Nephron (organoid): Measurements from ENCODE around the gene MKRN1.
"Not testable (repeated sequence)": the region's sequence is repeated elsewhere in the genome, so short reads cannot be mapped to it uniquely, and the experiment has no call there.

Experiments used
- H3K27ac Mint-ChIP-seq, 3 experiments: 2 replicates each; pipeline ENCODE4 v1.8.0; 2020; ENCODE audit warnings: mixed read lengths in 3 of 3, mild to moderate bottlenecking in 2 of 3, moderate library complexity in 1 of 3
- H3K27me3 Mint-ChIP-seq: 2 replicates; pipeline ENCODE4 v1.8.0; 2021; ENCODE audit warnings: low read depth, mild to moderate bottlenecking, moderate library complexity, mixed read lengths
- H3K36me3 Mint-ChIP-seq: 2 replicates; pipeline ENCODE4 v1.8.0; 2020; ENCODE audit warnings: low read depth, mixed read lengths
- H3K4me1 Mint-ChIP-seq: 2 replicates; pipeline ENCODE4 v1.8.0; 2020; ENCODE audit warnings: mixed read lengths
- H3K4me3 Mint-ChIP-seq, 3 experiments: 2 replicates each; pipeline ENCODE4 v1.8.0; 2020; ENCODE audit warnings: mild to moderate bottlenecking in 3 of 3, mixed read lengths in 3 of 3, moderate library complexity in 2 of 3
- H3K9me3 Mint-ChIP-seq: 2 replicates; pipeline ENCODE4 v1.8.0; 2020; ENCODE audit warnings: mixed read lengths
- CTCF ChIP-seq, 3 experiments: fragments of 200-600 bp; sonication (generic); IDR thresholded peaks; one replicate each; pipeline ENCODE4 v1.5.0; 2021; ENCODE audit warnings: antibody characterized with exemption in 3 of 3; ENCODE audit not compliant: unreplicated experiment in 3 of 3

The MKRN1 gene

GRCh38 chr7:140421521-140421920, 57.8 kb downstream of the MKRN1 start:
- Mint-ChIP-seq H3K4me1 (no peaks in the 10 kb centered on the region), H3K4me3 (no peak overlapping the region), H3K27ac (no peak overlapping the region), H3K9me3 (no peaks in the 10 kb centered on the region), H3K27me3 (no peaks in the 10 kb centered on the region), H3K36me3 (no peaks in the 10 kb centered on the region)
- no peak for TF ChIP-seq CTCF (IDR thresholded peaks at IDR 0.05; ENCODE audit: unreplicated experiment in 3 of 3)

- no peak for TF ChIP-seq CTCF (IDR thresholded peaks at IDR 0.05; ENCODE audit: unreplicated experiment in 3 of 3)
- no peak overlapping the region for H3K4me3 Mint-ChIP-seq
- no peaks in the 10 kb centered on the region for H3K9me3 Mint-ChIP-seq
- no peaks in the 10 kb centered on the region for H3K27me3 Mint-ChIP-seq
- no peak overlapping the region for H3K27ac Mint-ChIP-seq
- peaks cover 7% of the 10 kb centered on the region for H3K36me3 Mint-ChIP-seq
- peaks cover 11% of the 10 kb centered on the region for H3K4me1 Mint-ChIP-seq
Measured at GRCh38 chr7:140418653-140419052, 60.7 kb downstream of the MKRN1 start.

- H3K9me3 Mint-ChIP-seq, H3K27me3 Mint-ChIP-seq, H3K36me3 Mint-ChIP-seq, H3K4me3 Mint-ChIP-seq, H3K27ac Mint-ChIP-seq: not testable (repeated sequence)
- peaks cover 11% of the 10 kb centered on the region for H3K4me1 Mint-ChIP-seq
Measured at GRCh38 chr7:140418156-140418472, 61.2 kb downstream of the MKRN1 start.

GRCh38 chr7:140417456-140418155, 61.7 kb downstream of the MKRN1 start:
- Mint-ChIP-seq H3K4me1 (peaks cover 11% of the 10 kb centered on the region), H3K27ac (no peak overlapping the region), H3K9me3 (no peaks in the 10 kb centered on the region), H3K4me3 (no peak overlapping the region), H3K36me3 (peaks cover 7% of the 10 kb centered on the region), H3K27me3 (no peaks in the 10 kb centered on the region)
- no peak for TF ChIP-seq CTCF (IDR thresholded peaks at IDR 0.05; ENCODE audit: unreplicated experiment in 3 of 3)

GRCh38 chr7:140416560-140416959, 62.7 kb downstream of the MKRN1 start:
- TF ChIP-seq CTCF (IDR thresholded peaks at IDR 0.05; ENCODE audit: unreplicated experiment in 3 of 3): no peak

GRCh38 chr7:140415816-140416215, 63.5 kb downstream of the MKRN1 start:
- peaks cover 11% of the 10 kb centered on the region for H3K4me1 Mint-ChIP-seq
- H3K36me3 Mint-ChIP-seq: peaks cover 14% of the 10 kb centered on the region
- not testable (repeated sequence) for H3K27me3 Mint-ChIP-seq, H3K4me3 Mint-ChIP-seq, H3K9me3 Mint-ChIP-seq, H3K27ac Mint-ChIP-seq

More at GRCh38 chr7:140416560-140416959, 62.7 kb downstream of the MKRN1 start:
- Mint-ChIP-seq H3K27ac (no peak overlapping the region), H3K36me3 (peaks cover 11% of the 10 kb centered on the region), H3K4me1 (peaks cover 11% of the 10 kb centered on the region), H3K9me3 (no peaks in the 10 kb centered on the region), H3K27me3 (no peaks in the 10 kb centered on the region), H3K4me3 (no peak overlapping the region)

GRCh38 chr7:140415361-140415760, 63.9 kb downstream of the MKRN1 start:
- H3K27ac Mint-ChIP-seq: no peak overlapping the region
- no peaks in the 10 kb centered on the region for H3K27me3 Mint-ChIP-seq
- peaks cover 11% of the 10 kb centered on the region for H3K4me1 Mint-ChIP-seq
- peaks cover 14% of the 10 kb centered on the region for H3K36me3 Mint-ChIP-seq
- no peak for TF ChIP-seq CTCF (IDR thresholded peaks at IDR 0.05; ENCODE audit: unreplicated experiment in 3 of 3)
- no peaks in the 10 kb centered on the region for H3K9me3 Mint-ChIP-seq
- H3K4me3 Mint-ChIP-seq: no peak overlapping the region
